Kidney epithelial cell (primary cell): ENCODE results near the gene GLIS1. TPM values are rescaled to one million over a fixed set of nuclear protein-coding genes. Genes with fewer than 3 reads are reported as not detected.

Source experiments
- DNase-seq: peaks from one replicate; pipeline ENCODE4 v3.0.0-alpha.2; 2010; ENCODE audit warnings: low read depth
- H3K27me3 ChIP-seq: 2 replicates; pipeline ENCODE4 v1.6.0; 2011; ENCODE audit warnings: low read length; ENCODE audit not compliant: control insufficient read depth, insufficient read depth
- H3K36me3 ChIP-seq: 2 replicates; pipeline ENCODE4 v1.5.1; 2011; ENCODE audit warnings: low read length; ENCODE audit not compliant: control insufficient read depth, insufficient read depth
- H3K4me3 ChIP-seq: 2 replicates; pipeline ENCODE4 v1.5.1; 2011; ENCODE audit warnings: low read depth, mild to moderate bottlenecking, control low read depth, low read length
- total RNA-seq: library from RNA; depleted of rRNA; stranded (reverse); fragments of >200 nt; gene quantifications from 2 replicates; pipeline ENCODE4 v1.2.3, GENCODE V29; 2015
- TF ChIP-seq, protein P1 (sequence below): IDR thresholded peaks from 2 replicates; pipeline ENCODE4 v1.5.1; 2011; ENCODE audit warnings: mild to moderate bottlenecking, moderate library complexity, low read length, control low read depth, inconsistent platforms; ENCODE audit not compliant: insufficient read depth, poor library complexity, severe bottlenecking

GLIS1 gene
- total RNA-seq, 1 donor from 2014 or later = 0.63 TPM

GRCh38 chr1:53508056-53508990, 230.6 kb downstream of the GLIS1 start:
- no peak overlapping the region for H3K4me3 ChIP-seq
- no peaks in the 10 kb centered on the region for H3K36me3 ChIP-seq
- TF ChIP-seq, protein P1, sequence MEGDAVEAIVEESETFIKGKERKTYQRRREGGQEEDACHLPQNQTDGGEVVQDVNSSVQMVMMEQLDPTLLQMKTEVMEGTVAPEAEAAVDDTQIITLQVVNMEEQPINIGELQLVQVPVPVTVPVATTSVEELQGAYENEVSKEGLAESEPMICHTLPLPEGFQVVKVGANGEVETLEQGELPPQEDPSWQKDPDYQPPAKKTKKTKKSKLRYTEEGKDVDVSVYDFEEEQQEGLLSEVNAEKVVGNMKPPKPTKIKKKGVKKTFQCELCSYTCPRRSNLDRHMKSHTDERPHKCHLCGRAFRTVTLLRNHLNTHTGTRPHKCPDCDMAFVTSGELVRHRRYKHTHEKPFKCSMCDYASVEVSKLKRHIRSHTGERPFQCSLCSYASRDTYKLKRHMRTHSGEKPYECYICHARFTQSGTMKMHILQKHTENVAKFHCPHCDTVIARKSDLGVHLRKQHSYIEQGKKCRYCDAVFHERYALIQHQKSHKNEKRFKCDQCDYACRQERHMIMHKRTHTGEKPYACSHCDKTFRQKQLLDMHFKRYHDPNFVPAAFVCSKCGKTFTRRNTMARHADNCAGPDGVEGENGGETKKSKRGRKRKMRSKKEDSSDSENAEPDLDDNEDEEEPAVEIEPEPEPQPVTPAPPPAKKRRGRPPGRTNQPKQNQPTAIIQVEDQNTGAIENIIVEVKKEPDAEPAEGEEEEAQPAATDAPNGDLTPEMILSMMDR = no peak
- DNase-seq = no peak
- H3K27me3 ChIP-seq = no peaks in the 10 kb centered on the region

- no peaks in the 10 kb centered on the region for H3K27me3 ChIP-seq
- H3K4me3 ChIP-seq = no peak overlapping the region
- TF ChIP-seq, protein P1 = no peak
- H3K36me3 ChIP-seq = no peaks in the 10 kb centered on the region
- DNase-seq = no peak
Measured at GRCh38 chr1:53507116-53507820, 231.7 kb downstream of the GLIS1 start.

- H3K27me3 ChIP-seq = peaks cover 2% of the 10 kb centered on the region
- H3K36me3 ChIP-seq = no peaks in the 10 kb centered on the region
- DNase-seq = no peak
- no peak overlapping the region for H3K4me3 ChIP-seq
- TF ChIP-seq, protein P1 = no peak
Measured at GRCh38 chr1:53506355-53507050, 232.5 kb downstream of the GLIS1 start.

GRCh38 chr1:53505891-53506290, 233.1 kb downstream of the GLIS1 start:
- TF ChIP-seq, protein P1 = no peak
- Histone ChIP-seq H3K36me3 (no peaks in the 10 kb centered on the region), H3K27me3 (peaks cover 8% of the 10 kb centered on the region), H3K4me3 (no peak overlapping the region)
- no peak for DNase-seq

DNA sequence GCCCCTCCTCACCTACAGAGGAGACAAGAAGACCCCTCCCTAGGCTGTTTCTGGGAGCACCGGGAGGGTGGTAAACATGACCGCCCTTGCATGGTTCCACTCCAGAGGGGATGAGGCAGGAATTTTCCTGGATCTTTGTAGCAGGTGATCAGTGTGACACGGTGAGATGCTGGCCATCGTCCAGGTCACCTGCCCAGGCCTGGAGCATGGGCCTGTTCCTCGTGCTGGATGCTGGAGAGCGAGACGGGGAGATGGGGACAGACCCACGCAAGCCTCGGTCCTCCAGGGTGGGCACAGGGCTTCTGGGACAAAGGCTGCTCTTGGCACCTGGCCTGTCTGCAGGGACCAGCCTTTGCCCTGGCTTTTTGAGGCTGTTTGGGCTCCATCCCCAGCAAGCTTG, 233.6 kb downstream of the GLIS1 start:
- TF ChIP-seq, protein P1 = no peak
- no peaks in the 10 kb centered on the region for H3K36me3 ChIP-seq
- peaks cover 11% of the 10 kb centered on the region for H3K27me3 ChIP-seq
- H3K4me3 ChIP-seq = no peak overlapping the region
- no peak for DNase-seq
